Measurements from ENCODE around the gene C21orf91.

Gene C21orf91

GRCh38 chr21:17848228-17848627 lies 29.1 kb upstream of the C21orf91 start:
- DNase-seq (ENCODE audit: low read depth) = peak; percentile 87
- TF ChIP-seq CTCF (IDR thresholded peaks at IDR 0.05; ENCODE audit: insufficient read depth, low read depth, low read length, missing control alignments) = no peak
- H3K4me3 ChIP-seq (ENCODE audit: low read depth, low read length) = no peak overlapping the region

- no peak for DNase-seq (ENCODE audit: low read depth)
- no peak for TF ChIP-seq CTCF (IDR thresholded peaks at IDR 0.05; ENCODE audit: insufficient read depth, low read depth, low read length, missing control alignments)
- H3K4me3 ChIP-seq (ENCODE audit: low read depth, low read length) = no peak overlapping the region
Measured at GRCh38 chr21:17841103-17841502, 21.9 kb upstream of the C21orf91 start.

- no peak overlapping the region for H3K4me3 ChIP-seq (ENCODE audit: low read depth, low read length)
- no peak for TF ChIP-seq CTCF (IDR thresholded peaks at IDR 0.05; ENCODE audit: insufficient read depth, low read depth, low read length, missing control alignments)
Measured at GRCh38 chr21:17834639-17835354, 15.6 kb upstream of the C21orf91 start.

GRCh38 chr21:17829472-17829871 lies 10.3 kb upstream of the C21orf91 start:
- no peak for DNase-seq (ENCODE audit: low read depth)
- no peak overlapping the region for H3K4me3 ChIP-seq (ENCODE audit: low read depth, low read length)
- TF ChIP-seq CTCF (IDR thresholded peaks at IDR 0.05; ENCODE audit: insufficient read depth, low read depth, low read length, missing control alignments) = no peak

More at GRCh38 chr21:17834639-17835354, 15.6 kb upstream of the C21orf91 start:
- DNase-seq (ENCODE audit: low read depth) = peak; percentile 4

- TF ChIP-seq CTCF (IDR thresholded peaks at IDR 0.05; ENCODE audit: insufficient read depth, low read depth, low read length, missing control alignments) = no peak
- H3K4me3 ChIP-seq (ENCODE audit: low read depth, low read length) = no peak overlapping the region
- DNase-seq (ENCODE audit: low read depth) = no peak
Measured at GRCh38 chr21:17828223-17828622, 9.1 kb upstream of the C21orf91 start.

GRCh38 chr21:17823846-17824245 lies 4.7 kb upstream of the C21orf91 start:
- H3K4me3 ChIP-seq (ENCODE audit: low read depth, low read length) = no peak overlapping the region
- no peak for DNase-seq (ENCODE audit: low read depth)
- no peak for TF ChIP-seq CTCF (IDR thresholded peaks at IDR 0.05; ENCODE audit: insufficient read depth, low read depth, low read length, missing control alignments)

- no peak overlapping the region for H3K4me3 ChIP-seq (ENCODE audit: low read depth, low read length)
- no peak for DNase-seq (ENCODE audit: low read depth)
- no peak for TF ChIP-seq CTCF (IDR thresholded peaks at IDR 0.05; ENCODE audit: insufficient read depth, low read depth, low read length, missing control alignments)
Measured at GRCh38 chr21:17821121-17821520, 2.0 kb upstream of the C21orf91 start.
